HG03469 (cell line): ENCODE data around the gene GPR179.

Source experiments
- ATAC-seq: cut with Tn5 transposase; IDR thresholded peaks from one replicate; pipeline ENCODE4 v1.9.1; 2021; ENCODE audit warnings: mild to moderate bottlenecking, moderate library complexity, moderate number of reproducible peaks; ENCODE audit not compliant: unreplicated experiment

The GPR179 gene

GRCh38 chr17:38344420-38344745 lies 627 bp upstream of the GPR179 start:
- ATAC-seq, result no peak

DNA sequence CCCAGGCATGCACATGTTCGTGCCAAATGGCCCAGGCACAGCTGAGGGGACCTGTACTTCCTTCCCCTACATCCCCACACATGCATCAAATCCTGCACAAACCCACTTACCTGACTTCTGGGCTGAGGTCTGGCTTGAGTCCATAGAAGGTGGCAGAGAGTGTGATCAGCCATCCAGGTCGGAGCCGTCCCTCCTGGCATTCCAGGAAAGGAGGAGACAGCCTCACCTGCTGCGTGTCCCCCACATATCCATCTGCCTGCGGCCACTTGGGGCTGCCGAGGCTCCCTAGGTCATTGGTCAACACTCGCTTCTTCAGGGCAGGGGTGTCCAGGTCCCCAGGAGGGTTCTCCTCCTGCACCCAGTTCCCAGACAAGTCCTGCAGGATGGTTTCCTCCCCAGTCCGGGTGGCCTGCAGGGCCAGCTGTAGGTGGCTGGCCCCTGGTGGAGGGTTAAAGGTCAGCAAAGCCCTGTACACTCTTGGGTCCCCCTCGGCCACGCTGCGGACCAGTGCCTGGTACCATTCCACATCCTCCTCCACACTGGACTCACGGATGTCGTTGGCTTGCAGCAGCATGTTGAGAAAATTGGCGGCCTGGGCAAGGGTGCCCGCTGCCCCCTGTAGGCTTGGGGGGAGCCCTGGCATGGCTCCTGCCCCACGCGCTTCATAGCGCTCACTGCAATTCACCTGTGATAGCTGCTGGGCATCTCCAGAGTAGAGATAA lies 709 bp downstream of the GPR179 start:
- ATAC-seq, result no peak

DNA sequence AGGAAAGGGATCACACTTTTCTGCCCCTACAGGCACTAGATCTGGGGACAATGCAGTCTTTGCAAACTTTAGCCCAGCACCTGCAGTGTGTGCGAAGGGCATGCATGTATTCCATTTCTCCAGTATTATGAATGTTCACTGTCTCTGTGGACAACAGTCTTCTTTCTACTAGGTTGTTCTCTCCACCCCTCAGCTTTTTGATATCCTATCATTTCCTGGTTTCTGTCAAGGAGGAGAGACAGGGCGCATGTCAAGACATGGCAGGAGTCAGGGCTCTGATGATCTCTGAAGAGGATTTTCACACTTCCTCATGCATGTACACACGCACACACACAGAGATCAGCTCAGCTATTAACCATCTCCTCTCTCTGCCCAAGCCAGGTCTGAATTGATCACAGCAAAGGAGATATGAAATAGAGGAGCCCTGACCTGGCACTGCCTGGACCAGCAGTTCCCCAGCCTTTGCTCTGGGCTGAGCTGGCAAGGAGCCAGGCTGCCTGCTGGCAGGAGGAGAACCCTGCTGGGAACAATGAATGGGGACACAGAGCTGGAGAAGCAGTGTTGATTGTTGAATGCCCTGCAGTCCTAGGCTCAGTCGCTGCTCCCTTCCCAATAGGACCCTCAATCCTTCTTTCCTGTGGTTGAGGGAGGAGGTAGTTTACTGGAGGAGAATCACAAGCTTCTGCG lies 2.6 kb downstream of the GPR179 start:
- no peak for ATAC-seq

DNA sequence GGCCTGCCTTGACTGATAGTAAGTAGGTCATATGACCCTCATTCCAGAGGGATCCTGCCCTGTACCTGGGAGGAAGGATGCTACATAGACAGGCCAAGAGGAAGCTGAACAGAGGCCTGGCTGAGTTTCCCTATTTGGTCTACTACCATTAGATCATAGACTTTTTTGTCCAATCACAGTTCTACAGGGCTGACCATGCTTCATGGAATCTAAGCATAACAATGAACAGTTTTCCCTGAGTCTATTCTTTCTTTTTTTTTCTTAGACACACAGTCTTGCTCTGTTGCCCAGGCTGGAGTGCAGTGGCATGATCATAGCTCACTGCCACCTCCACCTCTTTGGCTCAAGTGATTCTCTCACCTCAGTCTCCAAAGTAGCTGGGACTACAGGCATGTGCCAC lies 3.9 kb downstream of the GPR179 start:
- no peak for ATAC-seq

- no peak for ATAC-seq
Observed at GRCh38 chr17:38338535-38338934, 5.2 kb downstream of the GPR179 start.

DNA sequence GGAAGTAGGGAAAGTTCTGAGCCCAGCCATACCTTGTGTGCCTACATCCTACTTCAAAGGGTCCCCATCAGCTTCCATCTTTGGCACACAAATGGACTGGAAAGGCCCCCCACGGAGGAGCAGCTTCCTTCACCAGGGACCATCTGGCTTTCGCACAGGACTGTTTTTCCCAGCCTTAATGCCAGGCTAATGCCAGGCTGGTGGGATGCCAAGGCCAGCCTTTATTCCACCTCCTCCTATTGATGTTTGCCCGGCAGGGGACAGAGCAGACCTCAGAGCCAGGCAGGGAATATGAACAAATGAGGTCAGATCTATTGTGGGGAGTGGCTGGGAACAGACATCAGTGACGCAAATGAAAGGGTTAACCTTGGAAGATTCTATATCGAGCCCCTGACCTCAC lies 5.7 kb downstream of the GPR179 start:
- ATAC-seq, result no peak

GRCh38 chr17:38336838-38337237 lies 6.9 kb downstream of the GPR179 start:
- no peak for ATAC-seq

- no peak for ATAC-seq
Observed at GRCh38 chr17:38334480-38335364, 9.0 kb downstream of the GPR179 start.

DNA sequence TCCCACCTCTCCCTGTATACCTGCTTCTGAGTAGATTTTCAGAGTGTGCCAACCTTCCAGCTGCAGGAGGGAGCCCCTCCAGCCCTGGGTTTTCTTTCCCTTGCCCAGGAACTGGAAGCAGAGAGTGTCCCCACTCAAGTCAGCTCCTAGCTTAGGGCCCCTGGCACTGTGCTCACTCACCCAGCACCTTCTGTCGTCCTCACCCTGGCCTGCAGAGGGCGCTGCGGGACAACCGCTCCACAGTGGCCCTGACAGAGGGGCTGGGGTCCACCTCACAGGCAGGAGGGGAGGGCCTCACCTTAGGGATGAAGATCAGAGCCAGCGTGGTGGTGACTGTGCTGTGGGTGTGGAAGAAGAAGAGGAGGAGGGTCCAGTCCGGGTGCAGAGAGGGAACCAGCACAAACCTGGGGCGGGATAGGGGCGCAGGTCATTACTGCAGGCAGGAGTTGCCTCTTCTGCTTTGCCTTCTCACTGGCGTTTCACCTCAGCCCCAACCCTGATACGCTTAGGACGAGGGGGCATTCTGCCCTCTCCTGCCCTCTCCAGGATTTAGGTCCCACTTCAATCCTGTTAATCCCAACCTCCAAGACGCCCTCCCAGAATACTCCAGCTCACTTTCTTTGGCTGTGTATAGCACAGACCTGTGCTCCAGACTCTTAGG lies 10.0 kb downstream of the GPR179 start:
- ATAC-seq, result no peak

DNA sequence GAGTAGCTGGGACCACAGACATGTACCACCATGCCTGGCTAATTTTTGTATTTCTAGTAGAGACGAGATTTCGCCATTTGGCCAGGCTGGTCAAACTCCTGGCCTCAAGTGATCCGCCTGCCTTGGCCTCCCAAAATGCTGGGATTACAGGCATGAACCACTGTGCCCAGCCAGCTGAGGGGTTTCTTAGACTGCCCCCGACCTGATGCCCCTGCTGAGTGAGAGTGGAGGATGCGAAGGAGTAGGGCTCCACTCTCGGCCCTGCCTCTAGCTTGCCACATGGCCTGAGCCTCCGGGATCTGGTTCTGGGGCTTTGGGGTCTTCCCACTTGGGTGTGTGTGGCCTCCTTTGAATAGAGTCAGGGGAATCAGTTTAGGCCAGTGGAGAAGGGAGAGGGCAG lies 11.0 kb downstream of the GPR179 start:
- no peak for ATAC-seq

- ATAC-seq, result no peak
Observed at GRCh38 chr17:38330941-38331411, 12.8 kb downstream of the GPR179 start.

DNA sequence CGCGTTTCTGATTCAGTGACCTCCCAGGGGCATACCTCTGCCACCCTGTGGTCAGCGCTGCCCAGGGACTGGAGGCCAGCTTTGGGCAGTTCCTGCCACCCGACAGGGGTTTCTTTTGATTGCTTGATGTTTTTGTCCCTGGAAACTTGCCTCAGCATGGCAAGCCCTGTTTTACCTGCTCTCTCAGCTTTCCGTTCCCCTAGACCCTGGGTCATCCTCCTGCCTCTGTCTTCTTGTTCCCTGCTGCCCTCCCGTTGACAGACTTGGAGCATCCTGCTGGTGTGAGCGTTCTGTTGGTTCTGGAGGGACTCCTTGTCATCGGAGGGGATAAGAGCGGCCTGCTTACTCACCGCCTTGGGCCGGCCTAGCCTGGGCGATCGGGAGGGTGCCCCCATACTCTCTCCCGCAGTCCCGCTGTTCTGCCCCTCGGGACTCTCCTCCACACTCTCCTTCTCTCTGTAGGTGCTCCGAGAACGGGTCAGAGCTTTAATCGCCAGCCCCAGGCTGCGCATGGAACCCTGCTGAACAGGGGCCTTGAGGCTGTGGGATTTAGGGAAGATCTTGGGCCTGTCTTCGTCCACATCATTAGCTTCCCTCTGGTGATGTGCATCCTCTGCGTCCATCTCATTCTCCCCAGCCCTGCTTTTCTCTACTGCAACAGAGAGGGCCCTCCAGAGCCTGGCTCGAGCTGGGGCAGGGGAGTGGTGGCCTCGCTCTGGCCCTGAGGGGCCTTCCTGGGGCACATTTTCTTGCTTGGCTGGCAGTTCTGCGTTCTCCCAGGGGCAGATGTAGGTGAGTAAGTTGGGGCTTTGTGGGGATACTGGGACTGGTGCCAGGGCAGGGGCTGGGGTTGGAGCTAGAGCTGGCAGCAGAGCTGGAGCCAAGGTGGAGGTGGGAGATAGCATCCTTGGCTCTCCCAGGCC lies 13.7 kb downstream of the GPR179 start:
- no peak for ATAC-seq

- ATAC-seq, result no peak
Observed at GRCh38 chr17:38329284-38329683, 14.5 kb downstream of the GPR179 start.

- ATAC-seq, result no peak
Observed at GRCh38 chr17:38328620-38329019, 15.1 kb downstream of the GPR179 start.

DNA sequence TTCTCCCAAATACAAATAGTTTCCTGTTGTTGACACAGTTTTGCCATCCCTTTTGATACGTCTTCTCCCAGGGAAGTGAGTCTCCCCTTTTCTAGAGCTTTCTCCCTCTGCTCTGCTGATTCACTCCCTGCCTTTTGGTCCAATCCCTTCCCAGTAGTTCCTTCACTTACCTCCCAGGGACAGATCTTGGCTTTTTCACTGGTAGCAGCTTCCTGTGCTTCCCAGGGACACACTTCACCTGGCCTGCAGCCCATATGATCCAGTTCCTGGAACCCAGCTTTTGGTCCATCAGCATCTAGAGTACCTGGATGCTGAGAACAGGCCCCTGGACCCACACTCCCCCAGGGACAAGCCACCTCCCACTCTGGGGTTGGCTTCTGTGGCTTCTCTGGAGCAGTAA lies 15.8 kb downstream of the GPR179 start:
- ATAC-seq, result no peak

- ATAC-seq, result no peak
Observed at GRCh38 chr17:38326996-38327792, 16.6 kb downstream of the GPR179 start.

GRCh38 chr17:38325221-38325851 lies 18.4 kb downstream of the GPR179 start:
- no peak for ATAC-seq

- no peak for ATAC-seq
Observed at GRCh38 chr17:38324772-38325171, 19.0 kb downstream of the GPR179 start.
